ENCODE results near the gene LAMA2. TPM values are rescaled to one million over a fixed set of nuclear protein-coding genes. Genes with fewer than 3 reads are reported as not detected.

LAMA2 gene
- total and polyA plus RNA-seq, 2 experiments from 2014 or later: 0.91 to 6.4 TPM

DNA sequence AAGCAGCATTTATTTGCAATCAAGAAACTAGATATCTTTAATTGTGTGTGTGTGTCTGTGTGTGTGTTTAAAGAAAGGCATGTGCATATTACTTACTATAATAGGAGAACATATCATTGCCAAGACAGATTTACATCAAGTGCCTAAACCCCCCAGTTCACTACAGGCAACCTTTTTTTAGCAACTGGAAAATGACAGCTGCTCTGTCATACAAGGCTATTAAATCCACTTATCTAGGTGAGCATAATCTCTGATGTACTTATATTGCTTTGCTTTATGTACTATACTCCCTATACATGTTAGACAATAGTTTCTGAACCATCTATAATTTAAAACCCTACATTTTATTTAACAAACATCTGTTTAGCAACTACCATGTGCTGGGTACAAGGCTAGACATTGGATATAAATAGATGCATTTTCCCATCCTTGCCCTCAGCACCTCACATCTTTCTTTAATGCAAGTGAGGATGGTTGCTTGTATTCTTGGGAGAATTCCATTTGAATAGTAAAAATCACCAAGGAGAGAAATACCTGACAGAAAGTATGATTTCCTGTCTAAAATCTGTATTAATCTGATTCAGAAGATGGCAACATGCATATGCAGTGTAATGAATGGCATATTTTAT is 398.3 kb downstream of the LAMA2 start:
- ATAC-seq: no peak
- no peaks in the 10 kb centered on the region for H3K79me2 ChIP-seq (replicated peaks; ENCODE audit: insufficient read depth)
- no peaks in the 10 kb centered on the region for H3K36me3 ChIP-seq (ENCODE audit: insufficient read depth)
- H3K9me3 Mint-ChIP-seq: no peaks in the 10 kb centered on the region
- H4K20me1 ChIP-seq (replicated peaks; ENCODE audit: insufficient read depth): no peaks in the 10 kb centered on the region
- H3K9me2 ChIP-seq (ENCODE audit: insufficient read depth): no peaks in the 10 kb centered on the region; the same call in 1 of the 2 replicates
- no peaks in the 10 kb centered on the region for H3K36me3 Mint-ChIP-seq (ENCODE audit: low read depth)
- no peak for TF ChIP-seq JUNB (IDR thresholded peaks at IDR 0.05; ENCODE audit: unreplicated experiment)
- TF ChIP-seq, protein P1, sequence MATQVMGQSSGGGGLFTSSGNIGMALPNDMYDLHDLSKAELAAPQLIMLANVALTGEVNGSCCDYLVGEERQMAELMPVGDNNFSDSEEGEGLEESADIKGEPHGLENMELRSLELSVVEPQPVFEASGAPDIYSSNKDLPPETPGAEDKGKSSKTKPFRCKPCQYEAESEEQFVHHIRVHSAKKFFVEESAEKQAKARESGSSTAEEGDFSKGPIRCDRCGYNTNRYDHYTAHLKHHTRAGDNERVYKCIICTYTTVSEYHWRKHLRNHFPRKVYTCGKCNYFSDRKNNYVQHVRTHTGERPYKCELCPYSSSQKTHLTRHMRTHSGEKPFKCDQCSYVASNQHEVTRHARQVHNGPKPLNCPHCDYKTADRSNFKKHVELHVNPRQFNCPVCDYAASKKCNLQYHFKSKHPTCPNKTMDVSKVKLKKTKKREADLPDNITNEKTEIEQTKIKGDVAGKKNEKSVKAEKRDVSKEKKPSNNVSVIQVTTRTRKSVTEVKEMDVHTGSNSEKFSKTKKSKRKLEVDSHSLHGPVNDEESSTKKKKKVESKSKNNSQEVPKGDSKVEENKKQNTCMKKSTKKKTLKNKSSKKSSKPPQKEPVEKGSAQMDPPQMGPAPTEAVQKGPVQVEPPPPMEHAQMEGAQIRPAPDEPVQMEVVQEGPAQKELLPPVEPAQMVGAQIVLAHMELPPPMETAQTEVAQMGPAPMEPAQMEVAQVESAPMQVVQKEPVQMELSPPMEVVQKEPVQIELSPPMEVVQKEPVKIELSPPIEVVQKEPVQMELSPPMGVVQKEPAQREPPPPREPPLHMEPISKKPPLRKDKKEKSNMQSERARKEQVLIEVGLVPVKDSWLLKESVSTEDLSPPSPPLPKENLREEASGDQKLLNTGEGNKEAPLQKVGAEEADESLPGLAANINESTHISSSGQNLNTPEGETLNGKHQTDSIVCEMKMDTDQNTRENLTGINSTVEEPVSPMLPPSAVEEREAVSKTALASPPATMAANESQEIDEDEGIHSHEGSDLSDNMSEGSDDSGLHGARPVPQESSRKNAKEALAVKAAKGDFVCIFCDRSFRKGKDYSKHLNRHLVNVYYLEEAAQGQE (IDR thresholded peaks at IDR 0.05; ENCODE audit: unreplicated experiment): no peak
- TF ChIP-seq STAT1 (IDR thresholded peaks at IDR 0.05; ENCODE audit: unreplicated experiment): no peak
- no peak for TF ChIP-seq ZNF331 (CRISPR knock-in tag; IDR thresholded peaks at IDR 0.05; ENCODE audit: low read depth)
- TF ChIP-seq, protein P2, sequence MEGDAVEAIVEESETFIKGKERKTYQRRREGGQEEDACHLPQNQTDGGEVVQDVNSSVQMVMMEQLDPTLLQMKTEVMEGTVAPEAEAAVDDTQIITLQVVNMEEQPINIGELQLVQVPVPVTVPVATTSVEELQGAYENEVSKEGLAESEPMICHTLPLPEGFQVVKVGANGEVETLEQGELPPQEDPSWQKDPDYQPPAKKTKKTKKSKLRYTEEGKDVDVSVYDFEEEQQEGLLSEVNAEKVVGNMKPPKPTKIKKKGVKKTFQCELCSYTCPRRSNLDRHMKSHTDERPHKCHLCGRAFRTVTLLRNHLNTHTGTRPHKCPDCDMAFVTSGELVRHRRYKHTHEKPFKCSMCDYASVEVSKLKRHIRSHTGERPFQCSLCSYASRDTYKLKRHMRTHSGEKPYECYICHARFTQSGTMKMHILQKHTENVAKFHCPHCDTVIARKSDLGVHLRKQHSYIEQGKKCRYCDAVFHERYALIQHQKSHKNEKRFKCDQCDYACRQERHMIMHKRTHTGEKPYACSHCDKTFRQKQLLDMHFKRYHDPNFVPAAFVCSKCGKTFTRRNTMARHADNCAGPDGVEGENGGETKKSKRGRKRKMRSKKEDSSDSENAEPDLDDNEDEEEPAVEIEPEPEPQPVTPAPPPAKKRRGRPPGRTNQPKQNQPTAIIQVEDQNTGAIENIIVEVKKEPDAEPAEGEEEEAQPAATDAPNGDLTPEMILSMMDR (conservative IDR thresholded peaks at IDR 0.05; ENCODE audit: low read depth in 2 of 2): no peak
- TF ChIP-seq, protein P3, sequence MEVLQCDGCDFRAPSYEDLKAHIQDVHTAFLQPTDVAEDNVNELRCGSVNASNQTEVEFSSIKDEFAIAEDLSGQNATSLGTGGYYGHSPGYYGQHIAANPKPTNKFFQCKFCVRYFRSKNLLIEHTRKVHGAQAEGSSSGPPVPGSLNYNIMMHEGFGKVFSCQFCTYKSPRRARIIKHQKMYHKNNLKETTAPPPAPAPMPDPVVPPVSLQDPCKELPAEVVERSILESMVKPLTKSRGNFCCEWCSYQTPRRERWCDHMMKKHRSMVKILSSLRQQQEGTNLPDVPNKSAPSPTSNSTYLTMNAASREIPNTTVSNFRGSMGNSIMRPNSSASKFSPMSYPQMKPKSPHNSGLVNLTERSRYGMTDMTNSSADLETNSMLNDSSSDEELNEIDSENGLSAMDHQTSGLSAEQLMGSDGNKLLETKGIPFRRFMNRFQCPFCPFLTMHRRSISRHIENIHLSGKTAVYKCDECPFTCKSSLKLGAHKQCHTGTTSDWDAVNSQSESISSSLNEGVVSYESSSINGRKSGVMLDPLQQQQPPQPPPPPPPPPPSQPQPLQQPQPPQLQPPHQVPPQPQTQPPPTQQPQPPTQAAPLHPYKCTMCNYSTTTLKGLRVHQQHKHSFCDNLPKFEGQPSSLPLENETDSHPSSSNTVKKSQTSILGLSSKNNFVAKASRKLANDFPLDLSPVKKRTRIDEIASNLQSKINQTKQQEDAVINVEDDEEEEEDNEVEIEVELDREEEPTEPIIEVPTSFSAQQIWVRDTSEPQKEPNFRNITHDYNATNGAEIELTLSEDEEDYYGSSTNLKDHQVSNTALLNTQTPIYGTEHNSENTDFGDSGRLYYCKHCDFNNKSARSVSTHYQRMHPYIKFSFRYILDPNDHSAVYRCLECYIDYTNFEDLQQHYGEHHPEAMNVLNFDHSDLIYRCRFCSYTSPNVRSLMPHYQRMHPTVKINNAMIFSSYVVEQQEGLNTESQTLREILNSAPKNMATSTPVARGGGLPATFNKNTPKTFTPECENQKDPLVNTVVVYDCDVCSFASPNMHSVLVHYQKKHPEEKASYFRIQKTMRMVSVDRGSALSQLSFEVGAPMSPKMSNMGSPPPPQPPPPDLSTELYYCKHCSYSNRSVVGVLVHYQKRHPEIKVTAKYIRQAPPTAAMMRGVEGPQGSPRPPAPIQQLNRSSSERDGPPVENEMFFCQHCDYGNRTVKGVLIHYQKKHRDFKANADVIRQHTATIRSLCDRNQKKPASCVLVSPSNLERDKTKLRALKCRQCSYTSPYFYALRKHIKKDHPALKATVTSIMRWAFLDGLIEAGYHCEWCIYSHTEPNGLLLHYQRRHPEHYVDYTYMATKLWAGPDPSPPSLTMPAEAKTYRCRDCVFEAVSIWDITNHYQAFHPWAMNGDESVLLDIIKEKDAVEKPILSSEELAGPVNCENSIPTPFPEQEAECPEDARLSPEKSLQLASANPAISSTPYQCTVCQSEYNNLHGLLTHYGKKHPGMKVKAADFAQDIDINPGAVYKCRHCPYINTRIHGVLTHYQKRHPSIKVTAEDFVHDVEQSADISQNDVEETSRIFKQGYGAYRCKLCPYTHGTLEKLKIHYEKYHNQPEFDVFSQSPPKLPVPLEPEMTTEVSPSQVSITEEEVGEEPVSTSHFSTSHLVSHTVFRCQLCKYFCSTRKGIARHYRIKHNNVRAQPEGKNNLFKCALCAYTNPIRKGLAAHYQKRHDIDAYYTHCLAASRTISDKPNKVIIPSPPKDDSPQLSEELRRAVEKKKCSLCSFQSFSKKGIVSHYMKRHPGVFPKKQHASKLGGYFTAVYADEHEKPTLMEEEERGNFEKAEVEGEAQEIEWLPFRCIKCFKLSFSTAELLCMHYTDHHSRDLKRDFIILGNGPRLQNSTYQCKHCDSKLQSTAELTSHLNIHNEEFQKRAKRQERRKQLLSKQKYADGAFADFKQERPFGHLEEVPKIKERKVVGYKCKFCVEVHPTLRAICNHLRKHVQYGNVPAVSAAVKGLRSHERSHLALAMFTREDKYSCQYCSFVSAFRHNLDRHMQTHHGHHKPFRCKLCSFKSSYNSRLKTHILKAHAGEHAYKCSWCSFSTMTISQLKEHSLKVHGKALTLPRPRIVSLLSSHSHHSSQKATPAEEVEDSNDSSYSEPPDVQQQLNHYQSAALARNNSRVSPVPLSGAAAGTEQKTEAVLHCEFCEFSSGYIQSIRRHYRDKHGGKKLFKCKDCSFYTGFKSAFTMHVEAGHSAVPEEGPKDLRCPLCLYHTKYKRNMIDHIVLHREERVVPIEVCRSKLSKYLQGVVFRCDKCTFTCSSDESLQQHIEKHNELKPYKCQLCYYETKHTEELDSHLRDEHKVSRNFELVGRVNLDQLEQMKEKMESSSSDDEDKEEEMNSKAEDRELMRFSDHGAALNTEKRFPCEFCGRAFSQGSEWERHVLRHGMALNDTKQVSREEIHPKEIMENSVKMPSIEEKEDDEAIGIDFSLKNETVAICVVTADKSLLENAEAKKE (CRISPR knock-in tag; IDR thresholded peaks at IDR 0.05): no peak
- no peak for TF ChIP-seq EZH2 (IDR thresholded peaks at IDR 0.05; ENCODE audit: low read depth, unreplicated experiment)
- no peak for TF ChIP-seq NANOG (IDR thresholded peaks at IDR 0.05; ENCODE audit: borderline replicate concordance)
- no peak for TF ChIP-seq CREB1 (CRISPR knock-in tag; IDR thresholded peaks at IDR 0.05; ENCODE audit: low read depth)
- TF ChIP-seq ZNF114 (CRISPR knock-in tag; IDR thresholded peaks at IDR 0.05): no peak
- TF ChIP-seq, protein P4, sequence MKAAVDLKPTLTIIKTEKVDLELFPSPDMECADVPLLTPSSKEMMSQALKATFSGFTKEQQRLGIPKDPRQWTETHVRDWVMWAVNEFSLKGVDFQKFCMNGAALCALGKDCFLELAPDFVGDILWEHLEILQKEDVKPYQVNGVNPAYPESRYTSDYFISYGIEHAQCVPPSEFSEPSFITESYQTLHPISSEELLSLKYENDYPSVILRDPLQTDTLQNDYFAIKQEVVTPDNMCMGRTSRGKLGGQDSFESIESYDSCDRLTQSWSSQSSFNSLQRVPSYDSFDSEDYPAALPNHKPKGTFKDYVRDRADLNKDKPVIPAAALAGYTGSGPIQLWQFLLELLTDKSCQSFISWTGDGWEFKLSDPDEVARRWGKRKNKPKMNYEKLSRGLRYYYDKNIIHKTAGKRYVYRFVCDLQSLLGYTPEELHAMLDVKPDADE (IDR thresholded peaks at IDR 0.05): no peak
- no peak for TF ChIP-seq POLR2AphosphoS5 (IDR thresholded peaks at IDR 0.05; ENCODE audit: low read depth)
- TF ChIP-seq EZH2phosphoT487 (IDR thresholded peaks at IDR 0.05; ENCODE audit: unreplicated experiment): no peak
- H3K4me2 ChIP-seq: no peak overlapping the region
- no peak for DNase-seq (ENCODE audit: low spot score)
- peaks cover 20% of the 10 kb centered on the region for H3K4me1 ChIP-seq (ENCODE audit: insufficient read depth)
- H3K27me3 ChIP-seq (ENCODE audit: insufficient read depth): no peaks in the 10 kb centered on the region
- H3K27ac Mint-ChIP-seq: no peak overlapping the region
- no peaks in the 10 kb centered on the region for H3F3A ChIP-seq (replicated peaks; ENCODE audit: low read depth)
- H3K4me3 ChIP-seq: no peak overlapping the region
- peaks cover 2% of the 10 kb centered on the region for H3K27me3 Mint-ChIP-seq (ENCODE audit: insufficient read depth, low read depth, poor library complexity)
- H3K4me1 Mint-ChIP-seq: peaks cover 17% of the 10 kb centered on the region
- H2AFZ ChIP-seq: no peak overlapping the region
- H3K27ac ChIP-seq (ENCODE audit: low read depth): no peak overlapping the region
- no peak overlapping the region for H3K4me3 Mint-ChIP-seq
